H1 (cell line): ENCODE measurements around the gene OR5A1. TPM values are rescaled to one million over a fixed set of nuclear protein-coding genes. Genes with fewer than 3 reads are reported as not detected.

Experiments used
- CTCF ChIA-PET: fragments of 300-600 bp; sonication (Branson Sonifier 250); formaldehyde crosslinking; loops from one replicate; lab custom pipeline; 2021; ENCODE audit not compliant: partially characterized antibody; lab: Charles Lee
- POLR2A ChIA-PET: fragments of 300-600 bp; sonication (Branson Sonifier 250); formaldehyde crosslinking; loops from one replicate; lab custom pipeline; 2021; ENCODE audit warnings: inconsistent platforms; ENCODE audit not compliant: partially characterized antibody; lab: Charles Lee
- DNase-seq, 2 experiments: peaks; one replicate each; pipeline versions ENCODE4 v3.0.0 to v3.0.0-alpha.2; 2010 to 2022; ENCODE audit warnings: low spot score in 2 of 2, low read depth in 1 of 2, mixed read lengths in 1 of 2
- FAIRE-seq: peaks from 2 replicates; lab custom pipeline; 2011; peaks lifted over from hg19 to GRCh38; lab: Jason Lieb, UNC
- H2AFZ ChIP-seq: 2 replicates; pipeline ENCODE4 v1.8.1; 2012; ENCODE audit warnings: low read length, inconsistent platforms
- H2AK5ac ChIP-seq: 2 replicates; pipeline ENCODE4 v1.6.1; 2013; ENCODE audit warnings: low read depth, low read length
- H2BK120ac ChIP-seq: replicated peaks from 2 replicates; pipeline ENCODE3; 2013; ENCODE audit warnings: low read depth, low read length, inconsistent platforms
- H2BK12ac ChIP-seq: 2 replicates; pipeline ENCODE4 v1.6.1; 2013; ENCODE audit warnings: low read depth, low read length
- H2BK15ac ChIP-seq: 2 replicates; pipeline ENCODE4 v1.6.1; 2013; ENCODE audit warnings: low read length
- H2BK20ac ChIP-seq: 2 replicates; pipeline ENCODE4 v1.6.1; 2013; ENCODE audit warnings: low read length
- H2BK5ac ChIP-seq: 2 replicates; pipeline ENCODE4 v1.6.1; 2013; ENCODE audit warnings: low read depth, low read length
- H3K14ac ChIP-seq: 2 replicates; pipeline ENCODE4 v1.6.1; 2013; ENCODE audit warnings: inconsistent platforms; ENCODE audit not compliant: insufficient read length
- H3K18ac ChIP-seq: 2 replicates; pipeline ENCODE4 v1.6.1; 2013; ENCODE audit warnings: low read length; ENCODE audit errors: extremely low read depth
- H3K23ac ChIP-seq: 2 replicates; pipeline ENCODE4 v1.6.1; 2013; ENCODE audit warnings: inconsistent platforms; ENCODE audit not compliant: insufficient read length
- H3K23me2 ChIP-seq: 2 replicates; pipeline ENCODE4 v1.6.1; 2013; ENCODE audit warnings: low read depth, low read length
- H3K27ac ChIP-seq: 2 replicates; pipeline ENCODE4 v1.6.1; 2011; ENCODE audit warnings: low read depth, low read length, inconsistent platforms
- H3K27me3 ChIP-seq, 4 experiments: replicated peaks in 1 of 4; 1 replicate in 1 of 4; 2 replicates in 3 of 4; pipeline versions ENCODE4 v1.6.1 to v1.8.1; 2011 to 2013; ENCODE audit warnings: low read length in 3 of 4, mild to moderate bottlenecking in 3 of 4, inconsistent platforms in 2 of 4, mixed read lengths in 2 of 4, moderate library complexity in 1 of 4; ENCODE audit not compliant: control insufficient read depth in 3 of 4, insufficient read depth in 3 of 4; ENCODE audit errors: extremely low read depth in 1 of 4
- H3K36me3 ChIP-seq, 4 experiments: 2 replicates each; pipeline versions ENCODE4 v1.6.1 to v1.8.1; 2011 to 2013; ENCODE audit warnings: mild to moderate bottlenecking in 4 of 4, low read length in 3 of 4, moderate library complexity in 2 of 4, control low read depth in 1 of 4, inconsistent platforms in 1 of 4; ENCODE audit not compliant: insufficient read depth in 4 of 4, control insufficient read depth in 2 of 4
- H3K4ac ChIP-seq: replicated peaks from 2 replicates; pipeline ENCODE3; 2013; ENCODE audit warnings: low read length, low read depth, mixed read lengths, inconsistent platforms; ENCODE audit not compliant: insufficient read length
- H3K4me1 ChIP-seq, 4 experiments: replicated peaks in 1 of 4; 1 replicate in 1 of 4; 2 replicates in 3 of 4; pipeline versions ENCODE4 v1.6.1 to v1.8.1; 2011 to 2013; ENCODE audit warnings: low read length in 3 of 4, inconsistent platforms in 2 of 4, mixed read lengths in 1 of 4; ENCODE audit not compliant: insufficient read depth in 4 of 4, control insufficient read depth in 3 of 4
- H3K4me2 ChIP-seq, 2 experiments: 2 replicates each; pipeline versions ENCODE4 v1.6.1 to v1.8.1; 2011 to 2013; ENCODE audit warnings: low read depth in 2 of 2, low read length in 2 of 2, control low read depth in 1 of 2, inconsistent platforms in 1 of 2, mild to moderate bottlenecking in 1 of 2; ENCODE audit not compliant: insufficient read depth in 1 of 2
- H3K4me3 ChIP-seq, 4 experiments: fragments of 200-600, 300-600 bp in 1 of 4; sonication (generic), shearing (Covaris generic), sonication (Bioruptor Twin) in 1 of 4; 2 replicates each; pipeline versions ENCODE4 v1.5.1 to v1.8.1; 2011 to 2016; ENCODE audit warnings: low read length in 4 of 4, low read depth in 3 of 4, control low read depth in 2 of 4, inconsistent platforms in 2 of 4, mild to moderate bottlenecking in 2 of 4, mixed read lengths in 1 of 4, moderate library complexity in 1 of 4; ENCODE audit not compliant: insufficient read depth in 2 of 4; ENCODE audit errors: extremely low read depth in 1 of 4
- H3K56ac ChIP-seq: replicated peaks from 2 replicates; pipeline ENCODE3; 2013; ENCODE audit warnings: low read depth, mild to moderate bottlenecking, mixed read lengths, low read length, inconsistent platforms; ENCODE audit not compliant: insufficient read length
- H3K79me1 ChIP-seq: 2 replicates; pipeline ENCODE4 v1.6.1; 2013; ENCODE audit warnings: low read depth, low read length, control low read depth
- H3K79me2 ChIP-seq, 2 experiments: 2 replicates each; pipeline versions ENCODE4 v1.6.1 to v1.8.1; 2012 to 2013; ENCODE audit warnings: low read length in 2 of 2, mild to moderate bottlenecking in 2 of 2, inconsistent platforms in 1 of 2; ENCODE audit not compliant: insufficient read depth in 2 of 2, control insufficient read depth in 1 of 2
- H3K9ac ChIP-seq, 4 experiments: replicated peaks in 1 of 4; 1 replicate in 1 of 4; 2 replicates in 3 of 4; pipeline versions ENCODE4 v1.6.1 to v1.8.1; 2011 to 2013; ENCODE audit warnings: low read depth in 3 of 4, low read length in 3 of 4, control low read depth in 2 of 4, mild to moderate bottlenecking in 2 of 4, moderate library complexity in 2 of 4, inconsistent platforms in 1 of 4; ENCODE audit errors: extremely low read depth in 1 of 4
- H3K9me3 ChIP-seq, 2 experiments: 2 replicates each; pipeline versions ENCODE4 v1.6.1 to v1.8.1; 2012 to 2013; ENCODE audit warnings: mild to moderate bottlenecking in 2 of 2, moderate library complexity in 2 of 2, control low read depth in 1 of 2, inconsistent platforms in 1 of 2, low read depth in 1 of 2, low read length in 1 of 2, mixed read lengths in 1 of 2; ENCODE audit not compliant: insufficient read depth in 2 of 2
- H4K20me1 ChIP-seq, 2 experiments: replicated peaks in 1 of 2; 2 replicates each; pipeline versions ENCODE3 to v1.8.1; 2011 to 2013; ENCODE audit warnings: inconsistent platforms in 2 of 2, low read length in 2 of 2, mild to moderate bottlenecking in 1 of 2; ENCODE audit not compliant: insufficient read depth in 2 of 2, control insufficient read depth in 1 of 2
- H4K5ac ChIP-seq: 2 replicates; pipeline ENCODE4 v1.6.1; 2013; ENCODE audit warnings: low read length, low read depth, mixed read lengths, inconsistent platforms; ENCODE audit not compliant: insufficient read length
- H4K8ac ChIP-seq: 2 replicates; pipeline ENCODE4 v1.8.0; 2013; ENCODE audit warnings: mild to moderate bottlenecking, moderate library complexity, low read length, inconsistent platforms; ENCODE audit not compliant: insufficient read depth; ENCODE audit errors: extremely low read depth
- H4K91ac ChIP-seq: replicated peaks from 2 replicates; pipeline ENCODE3; 2013; ENCODE audit warnings: low read length, mixed read lengths, inconsistent platforms; ENCODE audit not compliant: insufficient read length
- BRCA1 ChIP-seq: IDR thresholded peaks from 2 replicates; pipeline ENCODE4 v1.6.1; 2012; ENCODE audit warnings: low read depth, low read length, improper control_type of control experiment
- CBX5 ChIP-seq: fragments of 300-800, 300-1000 bp; sonication (generic); IDR thresholded peaks from 2 replicates; pipeline ENCODE4 v1.7.1; 2016; ENCODE audit warnings: antibody characterized with exemption, low read length, low read depth
- CEBPB ChIP-seq: IDR thresholded peaks from 2 replicates; pipeline ENCODE4 v1.6.1; 2012; ENCODE audit warnings: low read depth, low read length
- CHD2 ChIP-seq: IDR thresholded peaks from 2 replicates; pipeline ENCODE4 v1.6.1; 2012; ENCODE audit warnings: low read length, improper control_type of control experiment
- CREB1 ChIP-seq: IDR thresholded peaks from 2 replicates; pipeline ENCODE4 v1.6.1; 2012; ENCODE audit warnings: inconsistent platforms
- GABPA ChIP-seq: IDR thresholded peaks from 2 replicates; pipeline ENCODE4 v1.6.1; 2011; ENCODE audit warnings: mild to moderate bottlenecking, low read length, moderate library complexity, borderline replicate concordance; ENCODE audit not compliant: insufficient read depth
- HDAC2 ChIP-seq, 2 experiments: fragments of 300-600 bp in 1 of 2; sonication (generic) in 1 of 2; IDR thresholded peaks; 2 replicates each; pipeline ENCODE4 v1.6.1; 2011 to 2012; ENCODE audit warnings: low read depth in 2 of 2, low read length in 2 of 2, mild to moderate bottlenecking in 2 of 2, moderate library complexity in 2 of 2, borderline replicate concordance in 1 of 2, inconsistent platforms in 1 of 2
- JUN ChIP-seq: IDR thresholded peaks from 2 replicates; pipeline ENCODE4 v1.6.1; 2011; ENCODE audit warnings: low read depth, mild to moderate bottlenecking, improper control_type of control experiment, low read length
- POLR2AphosphoS5 ChIP-seq: IDR thresholded peaks from 2 replicates; pipeline ENCODE4 v1.6.1; 2011; ENCODE audit warnings: low read depth, low read length
- RBBP5 ChIP-seq: IDR thresholded peaks from 2 replicates; pipeline ENCODE4 v1.7.1; 2012; ENCODE audit warnings: low read depth, mild to moderate bottlenecking, inconsistent platforms, low read length, moderate library complexity, borderline replicate concordance
- SIN3A ChIP-seq, 2 experiments: IDR thresholded peaks in 1 of 2; conservative IDR thresholded peaks in 1 of 2; 2 replicates each; pipeline ENCODE4 v1.6.1; 2011 to 2012; ENCODE audit warnings: low read length in 2 of 2, improper control_type of control experiment in 1 of 2, low read depth in 1 of 2, mild to moderate bottlenecking in 1 of 2
- SRF ChIP-seq: IDR thresholded peaks from 2 replicates; pipeline ENCODE4 v1.6.1; 2011; ENCODE audit warnings: mild to moderate bottlenecking, low read depth, low read length, moderate library complexity
- TCF12 ChIP-seq: IDR thresholded peaks from 2 replicates; pipeline ENCODE4 v1.6.1; 2011; ENCODE audit warnings: low read depth, mild to moderate bottlenecking, low read length
- WGBS, 2 experiments: shearing (Covaris generic) in 1 of 2; methylation state at CpG; one replicate each; pipeline versions ENCODE4 v1.1.6 to v1.1.7; 2013 to 2015; ENCODE audit warnings: low lambda C conversion rate in 2 of 2, mixed read lengths in 2 of 2, inconsistent platforms in 1 of 2, low coverage in 1 of 2, missing lambda C conversion rate in 1 of 2; ENCODE audit not compliant: insufficient replicate concordance in 2 of 2, insufficient coverage in 1 of 2, insufficient read length in 1 of 2; ENCODE audit errors: extremely low coverage in 1 of 2, missing lambda C conversion rate in 1 of 2; 5-methylcytosine and 5-hydroxymethylcytosine counted together
- polyA plus RNA-seq, 7 experiments: library from polyadenylated mRNA; depleted of rRNA in 3 of 7; stranded (reverse) in 5 of 7; unstranded in 2 of 7; fragments of >200 nt in 5 of 7; fragments of 200-250 nt in 2 of 7; gene quantifications; 1 replicate in 5 of 7; 2 replicates in 1 of 7; 4 replicates in 1 of 7; pipeline versions ENCODE4 v1.2.1 to v1.2.3, GENCODE V29; 2011 to 2013; ENCODE audit warnings: missing spikeins in 2 of 7, mixed read lengths in 2 of 7
- total RNA-seq: library from RNA; stranded (reverse); fragmentation: NEBNext Ultra II Directional; extraction: Animal tissue kit (Norgen Biotek cat#: 25700); gene quantifications from 2 replicates; pipeline ENCODE4 v1.2.1, GENCODE V29; 2021

OR5A1 gene
- total and polyA plus RNA-seq, 2 of the 8 experiments (the other 6 are each of a cell fraction or from before 2014, with no cell fraction given), result not detected

DNA sequence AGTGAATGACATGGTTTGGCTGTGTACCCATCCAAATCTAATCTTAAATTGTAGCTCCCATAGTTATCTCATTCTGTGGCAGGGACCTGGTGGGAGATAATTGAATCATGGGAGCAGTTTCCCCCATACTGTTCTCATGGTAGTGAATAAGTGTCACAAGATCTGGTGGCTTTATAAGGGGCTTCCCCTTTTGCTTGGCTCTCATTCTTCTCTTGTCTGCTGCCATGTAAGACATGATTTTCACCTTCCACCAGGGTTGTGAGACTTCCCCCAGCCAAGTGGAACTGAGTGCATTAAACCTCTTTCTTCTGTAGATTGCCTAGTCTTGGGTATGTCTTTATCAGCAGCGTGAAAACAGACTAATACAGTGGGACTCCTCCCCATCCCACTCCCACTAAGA, 21.2 kb upstream of the OR5A1 start:
- H3K79me2 ChIP-seq, result no peaks in the 10 kb centered on the region

More for the DNA sequence above, 21.2 kb upstream of the OR5A1 start:
- 93% methylated on average over 1 of the region's 1 CpG; no CpG with 5 or more reads in 1 of the 2 experiments for WGBS, 2 experiments
- Histone ChIP-seq H3K4me1 (no peaks in the 10 kb centered on the region), H3K9me3 (peaks cover 5 to 7% of the 10 kb centered on the region in 2 experiments; a peak in 2 of 4 replicates), H2AFZ (no peak overlapping the region), H3K79me1 (no peaks in the 10 kb centered on the region), H3K18ac (no peak overlapping the region), H2BK5ac (no peak overlapping the region), H3K14ac (no peak overlapping the region), H3K23me2 (no peaks in the 10 kb centered on the region), H4K8ac (no peak overlapping the region), H2BK20ac (no peak overlapping the region), H2AK5ac (no peak overlapping the region), H3K56ac (no peak overlapping the region)
- FAIRE-seq, result no peak
- TF ChIP-seq JUN (no peak), RBBP5 (no peak), HDAC2 (IDR thresholded peaks at IDR 0.05; ENCODE audit: borderline replicate concordance in 1 of 2, low read depth in 2 of 2, low read length in 2 of 2) (no peak), CREB1 (no peak), SIN3A (conservative IDR thresholded peaks at IDR 0.05 in 1 of 2, IDR thresholded peaks at IDR 0.05 in 1 of 2; ENCODE audit: low read depth in 1 of 2, low read length in 2 of 2) (no peak), POLR2AphosphoS5 (no peak), GABPA (no peak), CEBPB (no peak), SRF (no peak), CBX5 (no peak), BRCA1 (no peak), CHD2 (no peak), TCF12 (no peak)
- TF ChIP-seq, all 59 proteins: peak for 0
- no peaks in the 10 kb centered on the region; a peak in 1 of 8 replicates for H3K36me3 ChIP-seq
- no peak overlapping the region for H3K23ac ChIP-seq
- no peak overlapping the region for H3K4ac ChIP-seq
- H3K27me3 ChIP-seq, result no peaks in the 10 kb centered on the region
- no peak overlapping the region for H2BK15ac ChIP-seq
- ChIA-PET POLR2A (no interaction called here), CTCF (interaction anchor here (1.4 to 4.1 kb wide), 2 partner anchors 15 to 244 kb away, joined by 4 to 10 read pairs; partner anchors contain the start of gene DTX4)
- DNase-seq, result no peak
- no peak overlapping the region for H4K5ac ChIP-seq
- H3K9ac ChIP-seq, result no peak overlapping the region
- H3K4me3 ChIP-seq, result no peak overlapping the region
- no peak overlapping the region for H4K91ac ChIP-seq
- H2BK12ac ChIP-seq, result no peak overlapping the region
- H4K20me1 ChIP-seq, result no peaks in the 10 kb centered on the region
- no peak overlapping the region for H2BK120ac ChIP-seq
- no peak overlapping the region for H3K27ac ChIP-seq
- no peak overlapping the region for H3K4me2 ChIP-seq
